ENCODE results near the gene SLC24A3. TPM values are rescaled to one million over a fixed set of nuclear protein-coding genes. Genes with fewer than 3 reads are reported as not detected.

SLC24A3 gene
- polyA plus RNA-seq, 1 donor (not counting 4 experiments of a cell fraction or from before 2014, with no cell fraction given) = 0.17 TPM

DNA sequence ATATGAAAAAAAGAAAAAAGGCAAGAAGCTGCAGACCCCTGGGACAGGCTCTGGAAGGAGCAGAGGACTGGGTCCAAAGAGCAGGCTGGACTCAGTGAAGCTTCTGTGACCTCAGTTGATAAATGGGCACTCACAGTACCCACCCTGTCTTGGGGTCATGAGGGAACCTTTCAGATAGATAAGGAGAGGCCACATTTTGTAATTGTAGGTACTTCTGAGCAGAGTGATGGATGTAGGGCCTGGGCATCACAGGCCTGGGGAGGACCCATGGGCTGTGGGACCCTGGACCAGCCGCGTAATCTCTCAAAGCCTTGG lies 79.3 kb downstream of the SLC24A3 start:
- DNase-seq (ENCODE audit: low read depth, low spot score) (no peak), FAIRE-seq (no peak)
- no peak for TF ChIP-seq EZH2 (IDR thresholded peaks at IDR 0.05; ENCODE audit: low read length)
- TF ChIP-seq, protein P1, sequence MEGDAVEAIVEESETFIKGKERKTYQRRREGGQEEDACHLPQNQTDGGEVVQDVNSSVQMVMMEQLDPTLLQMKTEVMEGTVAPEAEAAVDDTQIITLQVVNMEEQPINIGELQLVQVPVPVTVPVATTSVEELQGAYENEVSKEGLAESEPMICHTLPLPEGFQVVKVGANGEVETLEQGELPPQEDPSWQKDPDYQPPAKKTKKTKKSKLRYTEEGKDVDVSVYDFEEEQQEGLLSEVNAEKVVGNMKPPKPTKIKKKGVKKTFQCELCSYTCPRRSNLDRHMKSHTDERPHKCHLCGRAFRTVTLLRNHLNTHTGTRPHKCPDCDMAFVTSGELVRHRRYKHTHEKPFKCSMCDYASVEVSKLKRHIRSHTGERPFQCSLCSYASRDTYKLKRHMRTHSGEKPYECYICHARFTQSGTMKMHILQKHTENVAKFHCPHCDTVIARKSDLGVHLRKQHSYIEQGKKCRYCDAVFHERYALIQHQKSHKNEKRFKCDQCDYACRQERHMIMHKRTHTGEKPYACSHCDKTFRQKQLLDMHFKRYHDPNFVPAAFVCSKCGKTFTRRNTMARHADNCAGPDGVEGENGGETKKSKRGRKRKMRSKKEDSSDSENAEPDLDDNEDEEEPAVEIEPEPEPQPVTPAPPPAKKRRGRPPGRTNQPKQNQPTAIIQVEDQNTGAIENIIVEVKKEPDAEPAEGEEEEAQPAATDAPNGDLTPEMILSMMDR (optimal IDR thresholded peaks at IDR 0.05 in 1 of 3, IDR thresholded peaks at IDR 0.05 in 1 of 3, conservative IDR thresholded peaks at IDR 0.05 in 1 of 3; ENCODE audit: extremely low read depth in 1 of 3, insufficient read depth in 2 of 3, low read length in 3 of 3) = no peak
- no peak overlapping the region for H3K27ac ChIP-seq (ENCODE audit: control insufficient read depth, insufficient read depth, low read length)
- no peaks in the 10 kb centered on the region for H3K9me3 ChIP-seq (ENCODE audit: control insufficient read depth, low read depth, low read length)
- no peaks in the 10 kb centered on the region for H3K9me1 ChIP-seq (ENCODE audit: control insufficient read depth, extremely low read depth, insufficient read depth, low read length)
- no peaks in the 10 kb centered on the region for H3K79me2 ChIP-seq (ENCODE audit: control insufficient read depth, insufficient read depth, low read length)
- H3K36me3 ChIP-seq (ENCODE audit: control insufficient read depth in 2 of 2, extremely low read depth in 1 of 2, insufficient read depth in 2 of 2, low read length in 2 of 2) = no peaks in the 10 kb centered on the region
- H4K20me1 ChIP-seq (ENCODE audit: control insufficient read depth, extremely low read depth, insufficient read depth, low read length) = no peaks in the 10 kb centered on the region
- H3K4me1 ChIP-seq (ENCODE audit: control insufficient read depth, extremely low read depth, insufficient read depth, low read length) = no peaks in the 10 kb centered on the region
- no peak overlapping the region for H3K9ac ChIP-seq (ENCODE audit: control insufficient read depth, extremely low read depth, insufficient read depth, low read length)
- H3K4me3 ChIP-seq (ENCODE audit: control insufficient read depth in 2 of 3, extremely low read depth in 1 of 3, insufficient read depth in 2 of 3, low read depth in 1 of 3, low read length in 3 of 3) = no peak overlapping the region
- no peak overlapping the region for H2AFZ ChIP-seq (ENCODE audit: control insufficient read depth, low read length)
- H3K4me2 ChIP-seq (ENCODE audit: control insufficient read depth, extremely low read depth, insufficient read depth, low read depth, low read length) = no peak overlapping the region
- dilution Hi-C loops (cut with MboI; ENCODE audit: extremely low pct_ligation_motif_present, low sequenced_read_pairs) = no loop called here
- no peaks in the 10 kb centered on the region for H3K27me3 ChIP-seq (ENCODE audit: control insufficient read depth, extremely low read depth, insufficient read depth, low read length)

DNA sequence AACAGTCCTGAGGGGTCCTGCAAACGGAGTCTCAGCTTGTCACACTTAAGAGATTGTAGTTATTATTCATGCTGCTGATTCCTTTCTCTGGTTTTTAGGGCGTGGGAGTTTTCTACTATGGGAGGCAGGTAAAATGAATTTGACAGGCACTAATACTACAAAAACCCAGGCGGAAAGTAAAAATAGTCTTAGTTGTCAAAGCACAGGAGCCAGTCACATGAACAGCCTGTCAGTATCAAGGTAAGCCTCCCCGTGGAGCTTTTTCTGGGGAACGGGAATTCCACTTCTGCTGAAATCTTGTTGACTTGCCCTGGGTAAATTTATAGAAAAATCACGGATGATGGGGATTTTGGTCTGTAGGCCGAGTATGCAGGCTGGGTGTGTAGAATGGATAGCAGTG lies 79.8 kb downstream of the SLC24A3 start:
- no peak overlapping the region for H3K27ac ChIP-seq (ENCODE audit: control insufficient read depth, insufficient read depth, low read length)
- H3K79me2 ChIP-seq (ENCODE audit: control insufficient read depth, insufficient read depth, low read length) = no peaks in the 10 kb centered on the region
- H3K9ac ChIP-seq (ENCODE audit: control insufficient read depth, extremely low read depth, insufficient read depth, low read length) = no peak overlapping the region
- H4K20me1 ChIP-seq (ENCODE audit: control insufficient read depth, extremely low read depth, insufficient read depth, low read length) = no peaks in the 10 kb centered on the region
- no peaks in the 10 kb centered on the region for H3K9me3 ChIP-seq (ENCODE audit: control insufficient read depth, low read depth, low read length)
- no peak for DNase-seq (ENCODE audit: low read depth, low spot score)
- H3K36me3 ChIP-seq (ENCODE audit: control insufficient read depth in 2 of 2, extremely low read depth in 1 of 2, insufficient read depth in 2 of 2, low read length in 2 of 2) = no peaks in the 10 kb centered on the region
- no peak overlapping the region for H3K4me3 ChIP-seq (ENCODE audit: control insufficient read depth in 2 of 3, extremely low read depth in 1 of 3, insufficient read depth in 2 of 3, low read depth in 1 of 3, low read length in 3 of 3)
- no peaks in the 10 kb centered on the region for H3K4me1 ChIP-seq (ENCODE audit: control insufficient read depth, extremely low read depth, insufficient read depth, low read length)
- H3K27me3 ChIP-seq (ENCODE audit: control insufficient read depth, extremely low read depth, insufficient read depth, low read length) = no peaks in the 10 kb centered on the region
- H2AFZ ChIP-seq (ENCODE audit: control insufficient read depth, low read length) = no peak overlapping the region
- no peak overlapping the region for H3K4me2 ChIP-seq (ENCODE audit: control insufficient read depth, extremely low read depth, insufficient read depth, low read depth, low read length)
- no peaks in the 10 kb centered on the region for H3K9me1 ChIP-seq (ENCODE audit: control insufficient read depth, extremely low read depth, insufficient read depth, low read length)
- no peak for TF ChIP-seq EZH2 (IDR thresholded peaks at IDR 0.05; ENCODE audit: low read length)
- TF ChIP-seq, protein P1 (optimal IDR thresholded peaks at IDR 0.05 in 1 of 3, IDR thresholded peaks at IDR 0.05 in 1 of 3, conservative IDR thresholded peaks at IDR 0.05 in 1 of 3; ENCODE audit: extremely low read depth in 1 of 3, insufficient read depth in 2 of 3, low read length in 3 of 3) = no peak
- no peak for FAIRE-seq
- dilution Hi-C loops (cut with MboI; ENCODE audit: extremely low pct_ligation_motif_present, low sequenced_read_pairs) = no loop called here
